ENCODE results near the gene SLC12A7.

Gene SLC12A7

DNA sequence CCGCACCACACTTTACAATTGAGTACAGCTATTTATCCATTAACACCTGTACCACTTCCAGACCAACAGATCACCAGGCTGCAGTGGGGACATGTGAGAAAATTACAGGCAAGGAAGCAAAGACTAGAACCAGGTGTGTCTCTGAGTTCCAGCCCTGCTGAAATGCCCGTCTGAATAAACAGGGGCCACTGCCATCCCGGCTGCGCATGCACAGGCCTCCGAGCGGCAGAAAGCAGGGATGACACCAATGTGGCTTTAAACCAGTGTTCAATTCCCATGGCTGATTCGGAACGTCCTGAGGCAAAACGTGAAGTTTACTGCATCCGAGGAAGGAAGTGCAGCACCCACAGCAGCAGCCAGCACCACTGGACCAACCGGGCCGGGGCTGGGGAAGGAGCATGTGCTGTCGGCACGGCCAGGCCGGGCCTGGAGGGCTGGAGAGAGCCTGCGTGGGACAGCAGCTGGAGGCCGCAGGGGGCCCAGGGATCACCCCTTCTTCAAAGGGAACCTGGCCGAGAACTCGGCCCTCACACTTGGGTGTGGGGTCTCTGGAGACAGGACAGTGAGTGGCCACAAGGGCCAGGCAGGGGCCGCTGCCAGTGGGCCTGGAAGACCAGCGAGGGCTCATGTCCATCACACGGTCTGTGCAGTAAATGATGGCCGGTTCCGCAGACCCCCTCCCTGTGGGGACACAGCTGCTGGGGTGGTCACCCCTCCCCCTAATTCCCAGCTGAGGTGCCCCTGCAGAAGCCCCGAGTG, 33.0 kb upstream of the SLC12A7 start:
- no peak for TF ChIP-seq CTCF (IDR thresholded peaks at IDR 0.05)

GRCh38 chr5:1144089-1144488, 32.2 kb upstream of the SLC12A7 start:
- TF ChIP-seq CTCF (IDR thresholded peaks at IDR 0.05) = no peak

DNA sequence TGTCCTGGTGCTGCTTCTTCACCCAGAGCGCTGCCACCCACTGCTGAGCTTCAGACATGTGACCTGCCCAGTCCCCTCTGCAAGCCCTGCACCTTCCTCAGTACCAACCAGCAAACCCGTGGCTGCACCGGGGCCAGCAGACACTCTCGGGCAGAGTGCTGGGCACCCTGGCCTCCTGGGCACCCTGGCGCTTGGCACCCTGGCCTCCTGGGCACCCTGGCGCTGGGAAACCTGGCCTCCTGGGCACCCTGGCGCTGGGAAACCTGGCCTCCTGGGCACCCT, 31.7 kb upstream of the SLC12A7 start:
- TF ChIP-seq CTCF (IDR thresholded peaks at IDR 0.05) = no peak

DNA sequence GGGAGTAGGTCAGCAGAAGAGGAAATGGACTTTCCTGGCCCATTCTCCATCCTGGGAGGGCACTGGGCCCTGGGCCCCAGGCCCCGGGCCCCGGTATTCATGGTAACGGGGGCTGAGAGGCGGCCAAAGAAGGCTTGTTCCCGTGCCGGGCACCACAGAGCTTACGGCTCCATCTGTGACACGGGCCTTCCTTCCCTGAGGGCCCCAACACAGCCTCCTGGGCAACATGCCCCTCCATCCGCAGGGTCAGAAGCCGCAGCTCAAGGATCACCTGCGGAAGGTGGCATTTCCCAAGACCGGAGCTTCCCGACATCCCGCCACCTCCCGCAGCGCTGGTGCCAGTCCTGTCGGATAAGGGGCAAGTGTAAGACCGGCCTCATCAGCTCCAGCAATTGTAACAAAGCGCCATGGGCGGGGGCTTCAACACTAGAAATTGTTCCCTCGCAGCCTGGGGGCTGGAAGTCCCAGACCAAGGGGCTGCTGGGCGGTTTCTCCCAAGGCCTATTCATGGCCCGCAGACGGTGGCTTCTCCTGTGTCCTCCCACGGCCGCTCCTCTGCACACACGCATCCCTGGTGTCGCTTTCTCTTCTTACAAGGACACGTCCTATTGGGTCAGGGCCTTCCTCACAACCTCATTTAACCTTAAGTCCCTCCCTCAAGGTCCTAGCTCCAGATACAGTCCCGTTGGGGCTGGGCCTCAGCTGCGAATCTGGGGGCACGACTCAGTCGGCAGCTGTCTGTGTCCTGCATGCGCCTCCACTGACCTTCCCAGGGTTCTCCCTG, 31.2 kb upstream of the SLC12A7 start:
- TF ChIP-seq CTCF (IDR thresholded peaks at IDR 0.05) = no peak

DNA sequence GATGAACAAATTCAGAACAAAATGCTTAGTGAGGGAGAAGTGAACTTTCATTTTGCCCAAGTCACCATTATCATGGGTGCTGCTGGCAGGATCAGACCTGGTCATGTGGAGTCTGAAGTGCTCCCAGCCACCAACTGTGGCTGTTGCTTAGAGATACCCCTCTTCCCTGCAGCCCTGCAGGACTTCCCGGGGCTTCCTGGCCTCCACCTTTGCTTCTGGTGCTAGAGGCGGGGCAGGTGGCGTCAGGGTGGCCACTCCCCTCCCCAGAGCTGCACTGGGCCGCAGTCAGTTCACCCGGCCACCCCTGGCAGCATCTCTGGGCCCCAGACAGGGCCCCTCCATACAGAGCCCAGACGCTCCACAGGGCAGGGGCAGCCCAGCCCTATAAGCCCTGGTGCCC, 30.0 kb upstream of the SLC12A7 start:
- no peak for TF ChIP-seq CTCF (IDR thresholded peaks at IDR 0.05)

- no peak for TF ChIP-seq CTCF (IDR thresholded peaks at IDR 0.05)
Measured at GRCh38 chr5:1140818-1141189, 28.9 kb upstream of the SLC12A7 start.

DNA sequence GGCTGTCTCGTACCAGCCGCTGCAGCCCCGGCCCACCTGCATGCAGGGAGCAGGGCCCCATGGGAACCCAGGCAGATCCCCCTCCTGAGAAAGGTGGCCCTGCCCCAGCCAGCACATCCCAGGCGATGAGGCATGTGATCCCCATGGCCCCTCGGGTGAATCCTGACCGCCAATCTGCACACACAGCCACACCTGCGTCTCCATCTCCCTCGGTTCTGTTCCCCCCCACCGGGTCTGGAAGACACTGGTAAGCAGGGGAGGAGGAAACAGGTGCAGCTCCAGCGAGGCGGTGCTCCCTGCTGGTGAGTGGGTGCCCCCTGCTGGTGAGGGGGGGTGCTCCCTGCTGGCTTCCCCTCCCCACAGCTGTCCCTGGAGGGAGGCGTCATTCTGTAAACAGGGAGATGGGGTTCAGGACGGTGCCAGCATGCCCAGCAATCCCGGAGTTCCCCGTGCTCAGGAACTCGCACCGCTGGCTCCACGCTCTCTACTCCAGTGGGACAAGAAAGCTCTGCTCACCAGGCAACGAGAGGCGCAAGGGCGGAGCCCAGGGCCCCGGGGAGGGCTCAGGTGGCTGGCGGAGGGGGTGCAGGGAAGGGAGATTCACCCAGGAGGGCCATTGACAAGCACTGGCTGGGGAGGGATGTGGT, 28.4 kb upstream of the SLC12A7 start:
- TF ChIP-seq CTCF (IDR thresholded peaks at IDR 0.05) = peak; percentile 96
